NCI-H1417 treated with DMSO at 0.1 percent for 48 hours (cell line): ENCODE data around the gene FSTL4.

Source experiments
- DNase-seq: peaks from one replicate; lab custom pipeline; 2025; lab: John Stamatoyannopoulos, UW

The FSTL4 gene

DNA sequence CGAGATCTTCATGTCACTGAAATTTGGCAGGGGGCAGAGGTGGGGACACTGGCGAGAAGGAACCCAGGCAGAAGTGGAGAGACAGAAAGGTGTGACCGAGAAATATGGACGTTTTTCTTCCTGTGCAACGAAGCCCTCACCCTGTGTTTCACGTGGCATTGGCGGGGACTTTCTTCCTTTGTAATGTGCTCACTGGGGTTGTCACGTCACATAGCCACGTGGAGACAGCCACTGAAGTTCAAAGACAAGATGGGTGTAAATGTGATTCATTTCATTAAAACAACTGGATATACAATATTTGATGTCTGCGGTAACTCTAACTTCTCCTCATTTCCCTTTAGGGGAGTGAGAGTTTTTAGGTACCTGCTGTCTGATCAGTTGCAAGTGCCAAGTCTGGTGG is 225.7 kb downstream of the FSTL4 start:
- no peak for DNase-seq

DNA sequence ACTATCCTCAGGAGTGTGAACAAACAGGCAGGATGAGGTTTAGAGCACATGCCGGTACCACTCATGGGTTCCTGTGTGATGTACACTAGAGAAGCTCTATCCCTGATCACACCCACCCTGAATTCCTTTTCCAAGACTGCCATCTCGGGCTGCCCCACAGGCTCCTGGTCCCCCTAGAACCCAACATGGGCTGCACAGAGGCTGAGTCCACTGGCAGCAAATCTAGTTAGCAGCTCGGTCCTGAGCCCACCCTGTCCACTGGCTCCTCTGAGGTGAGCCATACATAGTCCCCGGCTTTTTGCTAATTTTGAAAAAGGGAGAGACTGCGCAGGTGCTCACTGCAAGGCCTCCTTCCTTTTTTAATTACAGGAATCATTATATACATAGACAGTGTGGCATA is 227.0 kb downstream of the FSTL4 start:
- no peak for DNase-seq

DNA sequence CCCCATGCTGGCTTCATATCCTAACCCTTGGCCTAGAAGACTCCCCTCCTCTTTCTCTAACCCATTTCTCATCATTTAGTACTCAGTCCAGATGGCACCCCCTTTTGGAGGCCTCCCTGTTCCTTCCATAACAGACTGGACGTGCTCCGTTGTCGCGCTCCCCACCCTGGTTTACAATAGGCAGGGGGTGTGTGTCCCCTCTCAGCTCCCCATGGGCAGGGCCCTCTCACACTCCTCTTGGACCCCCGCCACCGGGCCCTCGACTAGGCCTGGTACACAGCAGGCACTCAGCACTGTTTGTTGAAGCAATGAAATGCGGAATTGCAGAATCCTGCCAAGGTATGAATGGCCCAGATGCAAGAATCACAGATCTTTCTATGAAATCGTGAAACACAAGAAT is 227.4 kb downstream of the FSTL4 start:
- no peak for DNase-seq

DNA sequence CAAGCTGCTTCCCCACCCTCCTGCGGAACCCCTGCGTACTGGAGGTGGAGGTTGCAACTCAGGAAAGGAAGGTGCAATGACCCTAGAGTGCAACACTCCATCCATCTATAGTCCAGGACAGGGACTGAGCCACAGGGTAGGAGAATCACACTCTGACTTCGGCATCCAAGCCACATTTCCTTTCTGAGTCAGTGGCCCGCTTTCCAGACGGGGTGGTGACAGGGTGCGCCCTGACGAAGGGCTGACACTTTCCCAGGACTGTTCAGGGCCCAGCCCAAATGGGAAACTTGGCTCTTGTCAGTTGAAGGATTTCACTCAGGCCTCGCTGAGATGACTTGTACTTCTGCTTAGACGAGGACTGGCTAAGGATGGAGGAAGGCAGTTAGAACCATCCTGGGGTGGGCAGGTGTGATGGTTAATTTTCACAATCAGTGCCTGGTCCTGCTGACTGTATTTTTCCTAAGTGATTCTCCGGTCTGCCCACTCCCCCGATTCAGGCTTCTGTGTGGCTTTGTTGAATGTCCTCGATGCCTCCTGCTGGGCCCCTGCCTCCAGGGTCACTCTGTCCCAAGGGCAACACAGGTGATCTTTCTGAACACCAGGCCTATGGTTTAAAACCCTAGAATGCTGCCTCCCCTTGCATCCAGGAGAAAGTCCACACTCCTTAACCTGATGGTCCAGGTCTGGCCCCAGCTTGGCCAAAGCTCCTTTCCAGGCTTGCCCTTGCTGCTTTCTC is 228.1 kb downstream of the FSTL4 start:
- no peak for DNase-seq

DNA sequence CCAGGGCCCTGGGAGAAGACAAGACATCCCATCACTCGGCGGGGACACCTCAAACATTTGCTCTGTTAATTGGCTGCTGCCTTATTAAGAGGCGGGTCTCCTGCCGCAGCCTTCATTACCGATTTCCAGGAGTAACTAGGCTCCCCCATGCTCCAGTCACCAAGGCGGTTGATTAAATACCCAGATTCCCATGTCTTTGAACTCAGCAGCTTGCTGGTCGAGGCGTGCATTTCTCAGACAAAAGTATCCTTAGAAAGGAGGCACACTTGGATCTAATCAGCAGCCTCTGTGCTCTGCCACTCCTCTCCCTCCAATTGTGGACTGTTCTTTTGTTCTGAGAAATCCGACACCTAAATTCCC is 228.8 kb downstream of the FSTL4 start:
- no peak for DNase-seq

GRCh38 chr5:133382661-133383579 is 229.4 kb downstream of the FSTL4 start:
- DNase-seq, result no peak

DNA sequence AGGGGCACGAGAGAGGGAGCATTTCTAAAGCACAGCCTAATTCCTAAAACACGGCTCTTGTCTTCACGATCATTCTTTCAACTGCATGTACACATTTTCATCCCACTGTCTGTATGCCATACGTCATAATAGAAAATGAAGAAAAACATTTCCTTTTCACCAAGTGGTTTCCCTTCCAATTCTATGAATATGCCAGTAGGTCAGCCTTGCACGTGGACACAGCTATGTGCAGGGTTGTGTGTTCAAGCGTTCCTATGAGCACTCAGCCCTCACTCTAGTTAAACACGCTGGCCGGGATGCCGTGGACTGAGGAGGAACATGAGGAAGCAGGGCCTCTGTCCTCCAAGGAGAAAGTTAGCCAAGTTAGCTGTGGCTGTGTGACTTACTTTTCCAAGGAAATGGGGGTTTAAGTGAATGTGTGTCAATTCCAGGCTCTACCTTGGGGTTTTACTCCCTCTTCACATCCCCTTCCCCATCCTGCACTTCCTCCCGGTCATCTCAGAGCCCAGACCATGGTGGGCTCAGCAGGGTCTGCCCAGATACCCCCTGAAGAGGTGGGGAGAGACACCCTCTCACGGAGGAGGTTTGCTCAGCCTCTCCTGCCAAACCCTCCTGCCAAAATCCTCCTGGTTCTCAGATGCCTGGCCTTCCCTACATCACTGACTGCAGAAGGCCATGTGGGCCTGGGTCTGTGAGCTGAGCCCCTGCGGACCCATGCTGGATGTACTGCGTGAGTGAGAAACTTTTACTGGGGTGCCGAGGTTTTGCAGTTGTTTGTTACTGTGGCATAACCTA is 230.6 kb downstream of the FSTL4 start:
- DNase-seq, result no peak

- no peak for DNase-seq
Observed at GRCh38 chr5:133381041-133381440, 231.3 kb downstream of the FSTL4 start.

DNA sequence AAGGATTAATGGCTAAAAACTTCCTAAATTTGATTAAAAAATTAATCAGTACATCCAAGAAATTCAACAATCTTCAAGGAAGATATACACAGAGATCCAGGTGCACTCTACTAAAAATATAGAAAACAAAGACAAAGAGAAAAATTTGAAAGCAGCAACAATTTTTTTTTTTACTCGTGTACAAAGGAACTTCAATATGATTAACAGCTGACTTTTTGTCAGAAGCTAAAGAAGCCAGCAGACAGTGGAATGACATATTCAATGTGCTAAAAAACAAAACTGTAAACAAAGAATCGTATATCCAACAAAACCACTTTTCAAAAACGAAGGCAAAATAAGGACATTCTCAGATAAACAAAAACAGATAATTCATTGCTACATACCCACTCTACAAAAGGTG is 234.6 kb downstream of the FSTL4 start:
- DNase-seq, result no peak

DNA sequence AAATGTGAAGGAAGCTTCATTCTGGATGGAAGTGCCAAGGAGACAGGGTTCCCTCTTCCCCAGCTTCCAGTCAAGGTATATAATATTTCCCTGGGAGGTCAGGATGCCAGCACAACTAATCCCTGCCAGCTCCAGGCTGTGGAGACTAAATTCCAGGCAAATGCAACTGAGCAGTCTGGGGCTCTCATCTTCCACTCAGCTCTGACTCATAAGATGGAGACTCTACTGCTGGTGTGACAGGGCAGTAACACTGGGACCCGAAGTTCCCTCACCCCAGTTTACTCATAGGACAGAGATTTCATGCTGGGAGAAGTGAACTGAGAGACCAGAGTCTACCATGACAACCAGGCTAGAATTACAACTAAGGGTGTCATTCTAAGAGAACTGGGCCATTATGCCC is 235.4 kb downstream of the FSTL4 start:
- DNase-seq, result no peak

DNA sequence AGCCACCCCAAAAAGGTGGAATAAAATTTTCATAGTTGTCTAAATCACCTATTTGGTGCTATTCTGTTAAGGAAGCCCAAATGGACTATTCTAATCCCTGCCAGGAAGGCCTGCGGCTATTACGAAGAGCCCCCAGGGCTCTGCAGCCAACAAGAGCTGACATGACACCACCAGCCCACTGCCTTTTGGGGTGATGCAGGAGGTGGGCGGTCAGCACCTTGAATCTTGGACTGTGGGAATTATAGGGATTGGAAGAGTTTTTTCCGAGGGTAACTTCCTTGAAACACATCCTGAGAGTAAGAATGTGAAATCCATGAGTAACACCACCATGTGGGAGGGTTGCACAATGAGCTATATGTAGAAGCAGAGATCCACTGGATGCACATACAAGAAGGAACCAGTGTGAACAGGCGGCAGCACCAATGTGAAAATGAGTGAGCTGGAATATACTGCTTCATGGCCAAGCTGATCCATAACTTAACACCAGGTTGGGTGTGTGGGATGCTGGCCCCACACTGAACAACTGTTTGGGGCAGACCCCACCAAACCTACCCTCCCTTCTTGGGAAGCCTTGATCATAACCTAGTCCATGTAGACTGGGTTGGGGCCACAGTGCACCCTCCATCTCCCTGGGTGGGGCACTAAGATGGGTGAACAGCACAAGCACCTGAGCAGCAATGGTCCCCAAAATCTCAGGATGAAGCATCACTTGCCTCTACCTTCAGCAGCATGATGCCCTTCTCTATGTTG is 239.0 kb downstream of the FSTL4 start:
- no peak for DNase-seq

DNA sequence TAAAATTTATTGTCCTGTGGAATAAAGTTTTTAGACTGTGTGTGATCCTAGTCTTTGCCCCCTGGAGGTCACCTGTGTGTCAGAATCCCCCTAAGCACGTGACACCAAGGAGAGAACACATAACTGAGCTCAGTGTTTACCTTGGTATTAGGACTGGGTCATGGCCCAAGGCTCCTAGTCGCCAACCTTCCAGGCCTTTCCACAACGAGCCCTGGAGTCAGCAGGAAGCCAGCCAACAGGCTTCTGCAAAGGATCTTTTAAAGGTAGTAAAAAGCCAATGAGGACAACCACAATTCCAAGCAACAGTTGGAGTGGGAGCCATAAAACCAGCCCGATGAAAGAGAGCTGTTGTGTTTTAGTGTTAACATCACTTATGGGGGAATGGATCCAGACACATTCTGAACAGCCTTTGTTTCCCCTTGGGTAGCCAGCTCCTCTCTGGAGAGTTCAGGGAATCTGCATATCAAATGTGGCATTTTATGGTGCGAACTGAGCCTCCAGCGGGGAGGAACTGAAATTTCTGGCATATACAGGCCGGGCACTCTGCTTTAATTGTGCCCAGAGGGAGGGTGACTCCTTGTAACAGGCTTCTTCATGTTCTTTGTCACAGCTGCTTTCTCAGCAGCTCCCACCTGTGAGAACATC is 239.9 kb downstream of the FSTL4 start:
- no peak for DNase-seq

GRCh38 chr5:133371371-133372155 is 240.8 kb downstream of the FSTL4 start:
- no peak for DNase-seq

DNA sequence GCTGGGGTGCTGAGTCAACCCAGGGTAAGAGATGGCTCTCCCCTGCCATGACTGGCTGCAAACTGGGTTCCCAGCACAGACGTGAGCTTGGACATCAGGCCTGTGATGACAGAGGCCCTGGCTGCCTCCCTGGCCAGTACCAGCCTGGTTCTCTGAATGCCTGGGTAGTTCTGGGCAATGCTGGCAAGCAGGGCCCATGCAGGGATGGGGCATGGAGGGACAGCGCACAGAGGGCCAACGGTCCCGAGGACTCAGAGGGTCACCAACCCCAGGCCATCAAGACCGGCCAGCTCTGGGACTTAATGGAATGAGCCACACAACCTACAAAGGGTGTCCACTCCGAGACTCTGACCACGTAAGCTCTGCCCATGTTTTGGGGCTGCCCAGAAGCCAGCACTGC is 241.4 kb downstream of the FSTL4 start:
- no peak for DNase-seq

GRCh38 chr5:133370036-133370831 is 242.1 kb downstream of the FSTL4 start:
- DNase-seq, result no peak

DNA sequence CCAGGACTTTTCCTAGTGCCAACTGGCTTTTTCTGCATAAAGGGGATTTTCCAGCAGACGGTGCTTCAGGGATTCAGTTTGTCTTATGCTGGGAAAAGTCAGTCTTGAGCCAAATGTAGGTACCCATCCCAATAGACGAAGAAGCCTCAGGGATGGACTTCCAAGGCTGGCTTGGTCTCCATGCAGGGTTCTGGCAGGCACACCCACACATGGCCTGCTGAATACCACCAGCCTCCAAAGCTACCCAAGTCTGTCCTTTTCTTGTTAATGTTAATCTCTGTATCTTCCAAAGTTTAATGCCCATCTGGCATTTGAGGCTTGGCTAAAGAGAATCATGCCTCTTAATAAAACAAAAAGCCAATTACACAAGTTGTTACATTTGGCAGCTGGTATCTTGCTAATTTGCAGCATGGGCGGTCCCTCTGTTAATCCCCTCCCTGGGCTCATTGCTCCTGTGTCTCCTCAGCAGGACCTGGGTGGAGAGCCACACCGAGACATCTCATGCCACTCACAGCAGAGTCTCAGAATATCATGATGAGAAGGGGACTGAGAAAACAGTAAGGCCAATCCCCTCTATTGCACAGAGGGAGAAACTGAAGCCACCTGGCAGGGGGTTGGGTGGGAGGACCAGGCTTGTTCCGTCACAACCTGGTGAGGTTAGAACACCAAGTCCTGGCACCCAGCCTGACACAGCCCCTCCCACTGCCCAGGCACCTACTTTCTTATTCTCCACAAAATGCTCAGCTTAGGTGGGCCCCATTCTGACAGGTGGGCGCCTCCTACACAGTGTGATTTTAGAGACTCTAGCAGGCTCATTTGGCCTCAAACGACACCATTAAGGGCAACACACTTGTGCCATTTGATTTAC is 243.2 kb downstream of the FSTL4 start:
- no peak for DNase-seq

DNA sequence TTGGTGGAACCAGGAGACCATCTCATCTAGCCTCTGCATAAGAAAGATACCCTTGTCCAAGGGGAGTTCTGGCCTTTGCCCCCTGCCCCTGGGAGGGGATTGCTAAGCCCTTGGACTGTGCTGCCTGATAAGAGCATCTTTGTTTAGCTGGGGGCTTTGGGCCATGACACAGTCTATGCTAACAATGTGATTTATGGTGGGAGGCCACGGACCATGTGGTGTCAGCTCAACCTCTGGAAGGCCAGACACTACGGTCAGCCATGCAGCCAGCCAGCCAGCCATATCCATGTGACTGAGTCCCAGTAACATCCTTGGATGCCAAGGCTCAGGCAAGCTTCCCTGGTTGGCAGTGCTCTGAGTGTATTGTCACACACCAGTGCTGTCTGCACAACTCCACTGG is 244.4 kb downstream of the FSTL4 start:
- DNase-seq, result no peak

DNA sequence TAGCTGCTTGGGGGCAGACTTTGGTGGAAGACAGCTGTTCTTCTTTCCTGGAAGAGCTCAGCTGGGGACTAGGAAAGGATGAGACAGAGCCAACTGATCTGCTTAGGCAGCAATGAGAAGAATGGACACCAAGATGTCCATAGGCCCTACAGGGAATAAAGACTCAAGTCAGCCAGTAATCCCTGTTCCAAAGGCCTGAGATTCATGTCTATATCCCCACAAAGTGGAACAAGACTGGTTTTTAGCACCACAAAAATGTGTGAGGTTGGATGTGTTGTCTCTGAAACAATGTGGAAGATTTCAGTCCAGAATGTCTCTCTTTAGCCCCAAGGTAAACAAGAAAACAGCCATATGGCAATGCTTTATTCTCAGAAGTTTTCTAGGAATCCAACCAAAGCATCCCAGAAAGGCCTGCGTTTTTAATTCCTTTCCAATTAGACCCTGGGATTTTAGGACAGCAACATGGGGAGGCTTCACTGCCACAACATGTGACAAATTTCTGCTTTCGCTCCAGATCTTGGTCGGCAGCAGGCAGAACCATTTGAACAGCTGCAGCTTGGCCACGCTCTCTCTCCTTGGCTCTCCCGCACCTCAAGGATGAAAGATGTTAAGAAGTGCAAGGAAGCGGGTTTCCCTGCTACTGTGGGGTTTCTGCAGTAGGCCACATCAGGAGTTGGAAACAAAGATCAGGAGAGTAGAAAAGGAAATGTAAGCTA is 245.1 kb downstream of the FSTL4 start:
- DNase-seq, result no peak
